ENCODE measurements around the gene SEMA6C. TPM values are rescaled to one million over a fixed set of nuclear protein-coding genes. Genes with fewer than 3 reads are reported as not detected.
A peak's percentile ranks its signal among the peaks of the same experiment; 100 is the strongest.

SEMA6C gene
- polyA plus RNA-seq, 3 donors = 0.39 to 1.4 (median 0.97) TPM

DNA sequence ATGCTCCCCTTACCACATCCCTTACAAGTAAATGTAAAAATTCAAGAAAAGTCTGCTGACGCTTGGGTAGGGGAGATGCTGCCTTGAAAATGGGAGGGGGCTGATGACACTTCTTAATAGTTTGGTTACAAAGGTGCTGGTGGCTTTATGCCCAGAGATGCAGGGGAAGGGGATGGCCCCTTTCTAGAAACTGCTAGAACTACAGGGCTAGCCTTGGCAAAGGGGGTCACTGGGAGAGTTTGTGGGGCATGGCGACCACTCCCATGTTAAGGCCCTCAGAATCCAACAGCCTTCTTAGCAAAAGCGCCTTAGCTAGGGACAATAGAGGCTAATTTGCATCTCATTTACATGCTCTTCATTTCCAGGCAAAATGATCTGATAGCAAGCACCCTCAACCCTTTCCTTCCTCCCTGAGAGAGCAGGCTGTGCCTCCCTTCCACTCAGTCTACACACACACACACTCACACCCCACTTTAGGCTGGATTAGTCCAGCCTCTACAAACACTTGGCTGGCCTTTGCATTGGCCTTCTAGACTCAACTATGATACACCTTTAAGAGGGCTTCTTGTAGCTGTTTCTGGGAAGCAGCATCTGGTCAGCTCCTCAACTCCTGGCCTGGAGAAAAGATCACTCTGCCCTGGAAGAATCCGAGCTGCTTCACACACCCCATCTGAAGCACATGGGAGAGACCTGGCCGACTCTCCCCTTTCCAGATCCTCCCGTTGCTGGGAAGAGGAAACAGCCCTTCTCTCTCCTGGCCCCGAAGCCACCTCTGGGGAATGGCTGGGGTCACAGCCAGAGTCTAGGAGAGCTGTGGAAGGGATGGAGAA, 1.7 kb downstream of the SEMA6C start:
- H3K27ac Mint-ChIP-seq = peak overlapping the region in 1 of 7 donors; percentile 9
- H3K4me3 ChIP-seq (replicated peaks in 1 of 3; ENCODE audit: low read depth in 2 of 3, low read length in 3 of 3) = no peak overlapping the region
- H2AFZ ChIP-seq (ENCODE audit: insufficient read depth, low read depth, low read length, poor library complexity, severe bottlenecking) = no peak overlapping the region
- H3K9me3 ChIP-seq (replicated peaks in 1 of 2; ENCODE audit: control insufficient read depth in 1 of 2, insufficient read depth in 1 of 2, low read length in 2 of 2) = no peaks in the 10 kb centered on the region
- H3K27me3 Mint-ChIP-seq (ENCODE audit: low read depth in 3 of 3) = peaks cover 26 to 44% (median 34%) of the 10 kb centered on the region in 3 donors
- no peaks in the 10 kb centered on the region for H3K36me3 ChIP-seq (replicated peaks in 1 of 2; ENCODE audit: control insufficient read depth in 1 of 2, insufficient read depth in 2 of 2, low read length in 2 of 2)
- peaks cover 24% of the 10 kb centered on the region for H3K4me1 Mint-ChIP-seq
- no peaks in the 10 kb centered on the region for H4K20me1 ChIP-seq (ENCODE audit: insufficient read depth, low read length)
- no peak for DNase-seq
- TF ChIP-seq, protein P1, sequence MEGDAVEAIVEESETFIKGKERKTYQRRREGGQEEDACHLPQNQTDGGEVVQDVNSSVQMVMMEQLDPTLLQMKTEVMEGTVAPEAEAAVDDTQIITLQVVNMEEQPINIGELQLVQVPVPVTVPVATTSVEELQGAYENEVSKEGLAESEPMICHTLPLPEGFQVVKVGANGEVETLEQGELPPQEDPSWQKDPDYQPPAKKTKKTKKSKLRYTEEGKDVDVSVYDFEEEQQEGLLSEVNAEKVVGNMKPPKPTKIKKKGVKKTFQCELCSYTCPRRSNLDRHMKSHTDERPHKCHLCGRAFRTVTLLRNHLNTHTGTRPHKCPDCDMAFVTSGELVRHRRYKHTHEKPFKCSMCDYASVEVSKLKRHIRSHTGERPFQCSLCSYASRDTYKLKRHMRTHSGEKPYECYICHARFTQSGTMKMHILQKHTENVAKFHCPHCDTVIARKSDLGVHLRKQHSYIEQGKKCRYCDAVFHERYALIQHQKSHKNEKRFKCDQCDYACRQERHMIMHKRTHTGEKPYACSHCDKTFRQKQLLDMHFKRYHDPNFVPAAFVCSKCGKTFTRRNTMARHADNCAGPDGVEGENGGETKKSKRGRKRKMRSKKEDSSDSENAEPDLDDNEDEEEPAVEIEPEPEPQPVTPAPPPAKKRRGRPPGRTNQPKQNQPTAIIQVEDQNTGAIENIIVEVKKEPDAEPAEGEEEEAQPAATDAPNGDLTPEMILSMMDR (IDR thresholded peaks at IDR 0.05) = no peak
- H3K4me2 ChIP-seq (replicated peaks; ENCODE audit: extremely low read depth, low read length, poor library complexity, severe bottlenecking) = no peak overlapping the region
- H3K36me3 Mint-ChIP-seq = peaks cover 0 to 4% of the 10 kb centered on the region in 2 donors
- peak overlapping the region; percentile 93 to 100 for H3K4me3 Mint-ChIP-seq
- H3K9ac ChIP-seq (ENCODE audit: insufficient read depth, low read length, poor library complexity, severe bottlenecking) = no peak overlapping the region
- peaks cover 2 to 19% of the 10 kb centered on the region in 2 donors for H3K27me3 ChIP-seq (ENCODE audit: control insufficient read depth in 2 of 2, insufficient read depth in 2 of 2, low read length in 2 of 2)
- 89% methylated on average over 5 of the region's 7 CpGs for WGBS (ENCODE audit: insufficient coverage)
- H3K9me3 Mint-ChIP-seq = peaks cover 0 to 3% (median 0%) of the 10 kb centered on the region in 7 donors
- peaks cover 13 to 23% of the 10 kb centered on the region in 2 donors for H3K4me1 ChIP-seq (ENCODE audit: control insufficient read depth in 1 of 2, insufficient read depth in 2 of 2, low read length in 2 of 2)
- H3K79me2 ChIP-seq (ENCODE audit: insufficient read depth, low read length) = no peaks in the 10 kb centered on the region
- intact Hi-C loops (cut with micrococcal nuclease) = no loop called here
- H3K27ac ChIP-seq (ENCODE audit: low read depth in 1 of 2, low read length in 2 of 2) = no peak overlapping the region

DNA sequence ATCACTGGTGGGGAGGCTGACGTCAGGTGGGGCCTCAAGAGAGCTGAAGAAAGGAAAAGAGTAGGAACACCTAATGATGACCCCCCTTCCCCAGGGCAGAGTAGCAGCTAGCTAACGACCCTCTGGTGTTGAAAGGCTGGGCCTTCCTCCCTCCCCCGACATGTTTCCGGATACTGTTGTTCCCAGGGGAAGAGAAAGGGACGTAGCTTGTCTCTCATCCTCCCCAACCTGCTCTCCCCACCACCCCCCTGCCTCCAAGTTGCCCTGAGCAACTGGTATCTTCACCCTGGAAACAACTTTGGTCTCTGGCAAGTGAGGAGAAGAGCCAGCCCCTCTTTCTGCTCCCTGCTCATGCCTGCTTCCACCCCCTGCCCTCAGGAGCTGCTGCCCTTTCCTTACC, 2.4 kb downstream of the SEMA6C start:
- Histone ChIP-seq H3K79me2 (ENCODE audit: insufficient read depth, low read length) (no peaks in the 10 kb centered on the region), H3K9ac (ENCODE audit: insufficient read depth, low read length, poor library complexity, severe bottlenecking) (no peak overlapping the region), H3K9me3 (replicated peaks in 1 of 2; ENCODE audit: control insufficient read depth in 1 of 2, insufficient read depth in 1 of 2, low read length in 2 of 2) (no peaks in the 10 kb centered on the region), H3K36me3 (replicated peaks in 1 of 2; ENCODE audit: control insufficient read depth in 1 of 2, insufficient read depth in 2 of 2, low read length in 2 of 2) (no peaks in the 10 kb centered on the region), H3K4me3 (replicated peaks in 1 of 3; ENCODE audit: low read depth in 2 of 3, low read length in 3 of 3) (no peak overlapping the region), H3K27ac (ENCODE audit: low read depth in 1 of 2, low read length in 2 of 2) (no peak overlapping the region), H4K20me1 (ENCODE audit: insufficient read depth, low read length) (no peaks in the 10 kb centered on the region), H2AFZ (ENCODE audit: insufficient read depth, low read depth, low read length, poor library complexity, severe bottlenecking) (no peak overlapping the region), H3K4me2 (replicated peaks; ENCODE audit: extremely low read depth, low read length, poor library complexity, severe bottlenecking) (no peak overlapping the region), H3K4me1 (ENCODE audit: control insufficient read depth in 1 of 2, insufficient read depth in 2 of 2, low read length in 2 of 2) (peaks cover 13 to 23% of the 10 kb centered on the region in 2 donors), H3K27me3 (ENCODE audit: control insufficient read depth in 2 of 2, insufficient read depth in 2 of 2, low read length in 2 of 2) (peaks cover 2 to 19% of the 10 kb centered on the region in 2 donors)
- H3K9me3 Mint-ChIP-seq = peaks cover 0 to 3% (median 0%) of the 10 kb centered on the region in 7 donors
- H3K27ac Mint-ChIP-seq = no peak overlapping the region
- DNase-seq = no peak
- H3K4me1 Mint-ChIP-seq = peaks cover 24% of the 10 kb centered on the region
- 100% methylated on average over 1 of the region's 5 CpGs for WGBS (ENCODE audit: insufficient coverage)
- intact Hi-C loops (cut with micrococcal nuclease) = no loop called here
- H3K4me3 Mint-ChIP-seq = peak overlapping the region in 1 of 2 donors; percentile 35
- H3K36me3 Mint-ChIP-seq = peaks cover 0 to 4% of the 10 kb centered on the region in 2 donors
- H3K27me3 Mint-ChIP-seq (ENCODE audit: low read depth in 3 of 3) = peaks cover 26 to 43% (median 34%) of the 10 kb centered on the region in 3 donors
- TF ChIP-seq, protein P1 (IDR thresholded peaks at IDR 0.05) = no peak

All from CD14-positive monocyte (primary cell).